ENCODE data around the gene DCDC2B.
A peak's percentile ranks its signal among the peaks of the same experiment; 100 is the strongest.

DCDC2B gene

DNA sequence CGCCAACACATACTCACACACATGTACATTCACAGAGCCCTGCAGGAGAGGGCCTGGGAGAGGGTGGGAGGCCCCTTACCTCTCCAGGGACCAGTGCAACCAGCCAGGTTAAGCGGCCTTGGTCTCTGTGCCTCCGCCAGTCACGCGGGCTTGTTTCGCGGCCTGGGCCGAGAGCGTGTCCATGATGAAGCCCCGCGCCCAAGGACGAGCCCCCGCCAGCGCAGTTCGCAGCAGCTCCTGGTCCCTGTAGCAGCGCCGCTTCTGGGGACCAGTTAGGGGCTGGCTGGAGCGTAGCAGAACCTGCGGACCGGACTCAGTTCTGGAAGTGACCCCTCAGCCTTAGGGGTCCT lies 30.9 kb downstream of the DCDC2B start:
- Histone ChIP-seq H3K4me1 (no peaks in the 10 kb centered on the region), H3K4me3 (ENCODE audit: low read depth, low read length) (no peak overlapping the region), H3K9me3 (no peaks in the 10 kb centered on the region), H3K36me3 (no peaks in the 10 kb centered on the region), H3K27me3 (no peaks in the 10 kb centered on the region)
- no peak for DNase-seq
- TF ChIP-seq, protein P1, sequence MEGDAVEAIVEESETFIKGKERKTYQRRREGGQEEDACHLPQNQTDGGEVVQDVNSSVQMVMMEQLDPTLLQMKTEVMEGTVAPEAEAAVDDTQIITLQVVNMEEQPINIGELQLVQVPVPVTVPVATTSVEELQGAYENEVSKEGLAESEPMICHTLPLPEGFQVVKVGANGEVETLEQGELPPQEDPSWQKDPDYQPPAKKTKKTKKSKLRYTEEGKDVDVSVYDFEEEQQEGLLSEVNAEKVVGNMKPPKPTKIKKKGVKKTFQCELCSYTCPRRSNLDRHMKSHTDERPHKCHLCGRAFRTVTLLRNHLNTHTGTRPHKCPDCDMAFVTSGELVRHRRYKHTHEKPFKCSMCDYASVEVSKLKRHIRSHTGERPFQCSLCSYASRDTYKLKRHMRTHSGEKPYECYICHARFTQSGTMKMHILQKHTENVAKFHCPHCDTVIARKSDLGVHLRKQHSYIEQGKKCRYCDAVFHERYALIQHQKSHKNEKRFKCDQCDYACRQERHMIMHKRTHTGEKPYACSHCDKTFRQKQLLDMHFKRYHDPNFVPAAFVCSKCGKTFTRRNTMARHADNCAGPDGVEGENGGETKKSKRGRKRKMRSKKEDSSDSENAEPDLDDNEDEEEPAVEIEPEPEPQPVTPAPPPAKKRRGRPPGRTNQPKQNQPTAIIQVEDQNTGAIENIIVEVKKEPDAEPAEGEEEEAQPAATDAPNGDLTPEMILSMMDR (IDR thresholded peaks at IDR 0.05; ENCODE audit: low read depth, low read length), result no peak

DNA sequence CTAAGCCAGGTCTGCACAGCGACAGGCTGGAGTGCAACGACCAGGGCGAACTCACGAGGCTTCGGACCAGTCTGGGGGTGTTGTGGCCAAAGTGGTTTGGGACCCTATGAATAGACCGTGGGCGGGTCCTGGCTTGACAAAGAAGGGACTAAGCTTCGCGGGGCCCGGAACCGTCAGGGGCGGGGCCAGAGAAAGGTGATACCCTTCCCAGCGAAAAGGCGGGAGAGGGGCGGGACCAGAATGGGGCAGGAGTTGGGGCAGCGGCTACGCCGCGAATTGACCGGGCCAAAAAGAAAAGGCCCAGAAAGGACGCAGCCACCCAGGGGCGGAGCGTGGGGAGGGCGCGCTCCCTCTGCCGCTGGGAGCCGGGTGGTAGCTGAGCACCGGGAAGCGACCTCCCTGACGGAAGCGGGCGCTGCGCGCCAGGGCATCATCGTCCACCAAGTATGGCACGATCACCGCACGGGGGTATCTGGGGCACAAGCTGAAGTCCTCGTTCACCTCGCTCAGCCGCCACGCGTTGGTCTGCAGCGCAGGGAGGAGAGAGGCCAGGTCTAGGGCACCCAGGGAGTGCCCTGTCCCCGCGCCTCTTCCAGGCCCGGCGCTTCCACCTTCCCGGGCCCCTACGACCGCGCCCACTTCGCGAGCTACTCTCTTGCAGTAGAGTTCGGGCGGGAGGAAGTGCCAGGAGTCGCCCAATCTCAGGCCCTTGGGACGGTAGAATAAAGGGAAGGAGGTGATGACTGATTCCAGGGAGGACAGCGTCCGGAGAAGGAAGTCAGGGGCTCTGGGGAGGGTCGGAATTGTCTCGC lies 31.5 kb downstream of the DCDC2B start:
- Histone ChIP-seq H3K9me3 (no peaks in the 10 kb centered on the region), H3K4me3 (ENCODE audit: low read depth, low read length) (peak overlapping the region; percentile 64), H3K27me3 (no peaks in the 10 kb centered on the region), H3K4me1 (no peaks in the 10 kb centered on the region), H3K36me3 (no peaks in the 10 kb centered on the region)
- TF ChIP-seq, protein P1 (IDR thresholded peaks at IDR 0.05; ENCODE audit: low read depth, low read length), result no peak; the same call in 1 of the 2 replicates
- peak; percentile 46 for DNase-seq

DNA sequence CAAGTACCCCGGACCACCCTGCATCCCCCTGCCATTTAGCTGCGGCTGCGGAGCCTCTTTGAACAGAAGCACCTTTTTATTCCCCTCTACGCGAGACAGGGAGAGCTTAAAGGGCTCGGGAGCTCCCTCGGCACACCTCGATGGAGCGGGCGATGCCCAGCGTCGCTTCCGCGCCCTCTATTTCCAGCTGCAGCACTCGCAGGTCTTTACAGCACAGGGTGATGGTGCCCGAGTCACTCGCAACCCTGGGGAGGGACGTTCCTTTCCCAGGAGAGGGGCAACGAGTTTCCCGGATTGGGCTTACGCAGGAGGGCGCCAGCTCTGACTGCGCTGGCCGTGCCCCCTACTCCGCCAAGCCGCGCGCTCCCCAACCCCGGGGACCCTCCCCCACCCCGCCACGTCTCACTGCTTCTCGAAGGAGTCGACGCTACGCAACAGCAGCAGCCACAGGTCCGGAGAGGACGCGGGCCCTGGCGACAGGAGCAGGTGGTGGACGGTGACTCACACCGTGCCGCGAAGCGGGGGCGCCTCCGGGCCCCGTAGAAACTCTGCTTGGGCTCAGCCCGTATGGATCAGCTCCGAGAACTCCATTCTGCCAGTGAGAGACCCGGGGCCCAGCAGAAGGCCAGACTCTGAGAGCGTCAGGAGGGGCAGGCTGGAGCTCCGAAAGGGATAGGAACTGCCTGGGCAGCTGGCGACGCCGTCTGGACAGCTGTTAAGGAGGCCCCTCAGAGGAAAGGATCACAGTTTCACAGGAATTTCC lies 32.3 kb downstream of the DCDC2B start:
- no peaks in the 10 kb centered on the region for H3K4me1 ChIP-seq
- TF ChIP-seq, protein P1 (IDR thresholded peaks at IDR 0.05; ENCODE audit: low read depth, low read length), result no peak
- no peaks in the 10 kb centered on the region for H3K36me3 ChIP-seq
- DNase-seq, result peak; percentile 46
- peak overlapping the region; percentile 64 for H3K4me3 ChIP-seq (ENCODE audit: low read depth, low read length)
- H3K9me3 ChIP-seq, result no peaks in the 10 kb centered on the region
- H3K27me3 ChIP-seq, result no peaks in the 10 kb centered on the region

DNA sequence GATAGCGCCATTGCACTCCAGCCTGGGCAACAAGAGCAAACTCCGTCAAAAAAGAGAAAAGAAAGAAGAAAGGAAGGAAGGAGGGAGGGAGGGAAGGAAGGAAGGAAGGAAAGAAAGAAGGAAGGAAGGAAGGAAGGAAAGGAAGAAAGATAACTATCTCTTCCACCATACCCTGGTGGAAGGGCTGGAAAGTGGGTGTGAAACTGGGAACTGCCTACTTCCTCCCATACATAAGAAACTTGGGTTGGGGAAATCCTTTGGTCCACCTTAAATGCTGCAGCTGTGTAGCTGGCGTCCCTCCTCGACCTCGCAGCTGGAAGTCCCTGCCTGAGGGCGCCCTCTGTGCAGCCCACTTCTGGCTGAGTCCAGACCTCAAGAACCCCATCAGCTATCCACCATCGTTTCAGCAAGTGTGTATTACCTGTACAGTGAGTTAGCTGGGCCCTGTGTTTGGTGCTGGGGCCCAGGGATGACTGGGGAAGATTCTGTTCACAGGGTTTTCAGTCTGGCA lies 33.5 kb downstream of the DCDC2B start:
- no peaks in the 10 kb centered on the region for H3K9me3 ChIP-seq
- TF ChIP-seq, protein P1 (IDR thresholded peaks at IDR 0.05; ENCODE audit: low read depth, low read length), result no peak
- H3K4me1 ChIP-seq, result no peaks in the 10 kb centered on the region
- H3K36me3 ChIP-seq, result no peaks in the 10 kb centered on the region
- no peak overlapping the region for H3K4me3 ChIP-seq (ENCODE audit: low read depth, low read length)
- H3K27me3 ChIP-seq, result no peaks in the 10 kb centered on the region
- no peak for DNase-seq

DNA sequence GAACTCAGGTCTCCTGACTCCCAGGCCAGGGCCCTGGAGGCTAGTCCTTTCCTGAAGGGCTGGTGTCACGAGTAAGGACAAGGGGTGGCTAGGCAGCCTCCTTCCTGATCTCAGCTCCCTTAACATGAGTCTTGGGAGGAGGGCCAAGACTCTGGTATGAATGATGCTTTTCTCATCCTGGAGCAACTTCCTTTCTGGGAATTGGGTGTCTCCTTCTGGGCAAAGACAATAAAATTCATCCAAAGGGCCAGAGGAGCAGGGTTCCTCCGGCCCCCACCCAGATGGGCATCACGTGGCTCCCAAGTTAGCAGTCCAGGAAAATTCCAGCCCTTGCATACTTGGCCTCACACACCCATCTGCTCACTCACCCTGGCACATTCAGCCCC lies 38.0 kb downstream of the DCDC2B start, which contains the start of gene FAM167B:
TSS of gene FAM167B (plus strand) at position 335 of the 386 bp plus-strand sequence. CDS start 200 bp downstream, outside the sequence.
- TF ChIP-seq, protein P1 (IDR thresholded peaks at IDR 0.05; ENCODE audit: low read depth, low read length), result no peak
- no peak within 1 kb of the TSS for H3K4me3 ChIP-seq (ENCODE audit: low read depth, low read length)
- DNase-seq, result no peak
- no peaks in the 10 kb centered on the region for H3K27me3 ChIP-seq
- H3K36me3 ChIP-seq, result no peaks in the 10 kb centered on the region
- no peaks in the 10 kb centered on the region for H3K9me3 ChIP-seq
- no peaks in the 10 kb centered on the region for H3K4me1 ChIP-seq

Measured in BE2C (cell line).